ENCODE data around the gene CALN1.
"Not testable (repeated sequence)": the region's sequence is repeated elsewhere in the genome, so short reads cannot be mapped to it uniquely, and the experiment has no call there.

CALN1 gene

GRCh38 chr7:72230281-72230680 is 181.9 kb downstream of the CALN1 start:
- Mint-ChIP-seq H3K9me3 (peaks cover 3% of the 10 kb centered on the region), H3K4me3 (no peak overlapping the region), H3K36me3 (no peaks in the 10 kb centered on the region), H3K4me1 (no peaks in the 10 kb centered on the region), H3K27ac (no peak overlapping the region), H3K27me3 (no peaks in the 10 kb centered on the region)
- ATAC-seq = no peak

DNA sequence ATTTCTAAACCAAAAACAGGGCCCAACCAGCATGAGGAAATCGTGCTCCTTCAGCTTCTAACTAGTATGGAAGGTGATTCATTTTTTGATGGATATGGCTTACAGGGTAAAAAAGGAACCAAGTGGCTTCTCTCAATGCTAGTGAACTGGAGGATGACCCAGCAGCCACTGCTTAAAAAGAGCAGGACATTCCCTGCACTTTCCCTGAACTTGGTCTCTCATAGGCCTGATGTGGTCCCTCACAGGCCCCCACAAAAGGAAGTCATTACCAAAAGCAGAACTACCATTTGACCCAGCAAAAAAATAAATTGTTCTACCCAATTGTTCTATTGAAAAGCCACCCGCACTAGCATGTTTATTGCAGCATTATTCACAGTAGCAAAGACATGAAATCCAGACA is 188.8 kb downstream of the CALN1 start:
- no peaks in the 10 kb centered on the region for H3K36me3 Mint-ChIP-seq
- ATAC-seq = no peak
- H3K27me3 Mint-ChIP-seq = no peaks in the 10 kb centered on the region
- H3K4me3 Mint-ChIP-seq = no peak overlapping the region
- H3K4me1 Mint-ChIP-seq = no peaks in the 10 kb centered on the region
- H3K27ac Mint-ChIP-seq = no peak overlapping the region
- peaks cover 3% of the 10 kb centered on the region for H3K9me3 Mint-ChIP-seq

- H3K27me3 Mint-ChIP-seq = no peaks in the 10 kb centered on the region
- H3K9me3 Mint-ChIP-seq = peaks cover 3% of the 10 kb centered on the region
- H3K36me3 Mint-ChIP-seq = no peaks in the 10 kb centered on the region
- H3K4me3 Mint-ChIP-seq = no peak overlapping the region
- no peaks in the 10 kb centered on the region for H3K4me1 Mint-ChIP-seq
- no peak for ATAC-seq
- H3K27ac Mint-ChIP-seq = no peak overlapping the region
Observed at GRCh38 chr7:72222136-72222535, 190.0 kb downstream of the CALN1 start.

DNA sequence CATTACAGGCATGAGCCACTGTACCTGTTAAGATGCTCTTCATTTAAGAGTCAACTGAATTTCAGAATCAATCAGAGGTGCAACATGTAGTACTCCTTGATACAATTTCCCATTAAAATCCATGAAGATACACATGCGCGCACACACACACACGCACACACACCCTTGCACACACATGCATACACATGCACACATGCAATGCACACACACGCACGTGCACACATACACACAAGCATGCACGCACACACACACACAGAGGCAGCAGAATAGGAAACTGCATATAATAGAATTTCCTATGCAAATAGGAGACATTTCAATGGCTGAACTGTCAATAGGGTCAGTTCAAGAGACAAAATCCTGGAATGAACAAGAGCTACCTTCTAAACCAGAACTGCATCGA is 192.6 kb downstream of the CALN1 start:
- Mint-ChIP-seq H3K9me3 (peaks cover 3% of the 10 kb centered on the region), H3K36me3 (no peaks in the 10 kb centered on the region), H3K4me1 (no peaks in the 10 kb centered on the region), H3K4me3 (no peak overlapping the region), H3K27ac (no peak overlapping the region), H3K27me3 (no peaks in the 10 kb centered on the region)
- no peak for ATAC-seq

GRCh38 chr7:72217151-72217550 is 195.0 kb downstream of the CALN1 start:
- Mint-ChIP-seq H3K9me3 (peaks cover 3% of the 10 kb centered on the region), H3K36me3 (no peaks in the 10 kb centered on the region), H3K4me1 (no peaks in the 10 kb centered on the region), H3K27me3 (no peaks in the 10 kb centered on the region), H3K4me3 (no peak overlapping the region), H3K27ac (no peak overlapping the region)
- ATAC-seq = no peak

- H3K9me3 Mint-ChIP-seq = peaks cover 6% of the 10 kb centered on the region
- H3K36me3 Mint-ChIP-seq = no peaks in the 10 kb centered on the region
- no peaks in the 10 kb centered on the region for H3K27me3 Mint-ChIP-seq
- no peak overlapping the region for H3K4me3 Mint-ChIP-seq
- H3K27ac Mint-ChIP-seq = no peak overlapping the region
- no peaks in the 10 kb centered on the region for H3K4me1 Mint-ChIP-seq
- ATAC-seq = no peak
Observed at GRCh38 chr7:72213769-72214168, 198.4 kb downstream of the CALN1 start.

GRCh38 chr7:72213081-72213480 is 199.1 kb downstream of the CALN1 start:
- H3K9me3 Mint-ChIP-seq = peaks cover 7% of the 10 kb centered on the region
- H3K27me3 Mint-ChIP-seq = no peaks in the 10 kb centered on the region
- H3K4me1 Mint-ChIP-seq = no peaks in the 10 kb centered on the region
- ATAC-seq = no peak
- H3K27ac Mint-ChIP-seq = no peak overlapping the region
- no peak overlapping the region for H3K4me3 Mint-ChIP-seq
- H3K36me3 Mint-ChIP-seq = no peaks in the 10 kb centered on the region

DNA sequence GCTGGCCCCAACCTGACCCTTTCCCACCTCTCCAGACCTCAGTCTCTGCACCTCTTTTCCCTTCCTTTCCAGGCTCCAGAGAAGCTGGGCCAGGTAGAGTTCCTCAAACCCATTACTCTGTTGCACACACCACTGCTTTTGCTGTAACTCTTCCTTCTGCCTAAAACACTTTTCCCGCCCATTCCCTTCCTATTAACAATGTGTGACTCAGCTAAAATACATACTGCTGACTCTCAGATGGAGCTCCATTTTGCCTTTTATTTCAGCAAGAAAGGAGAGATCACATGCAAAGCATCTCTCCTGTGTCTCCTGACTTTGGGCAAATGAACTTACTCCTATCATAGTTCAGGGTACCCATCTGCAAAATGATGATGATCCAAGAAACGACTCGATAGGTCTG is 201.0 kb downstream of the CALN1 start:
- ATAC-seq = no peak
- Mint-ChIP-seq H3K9me3 (peaks cover 7% of the 10 kb centered on the region), H3K4me3 (no peak overlapping the region), H3K4me1 (no peaks in the 10 kb centered on the region), H3K27ac (no peak overlapping the region), H3K36me3 (no peaks in the 10 kb centered on the region), H3K27me3 (no peaks in the 10 kb centered on the region)

- H3K4me1 Mint-ChIP-seq, H3K27ac Mint-ChIP-seq, H3K27me3 Mint-ChIP-seq, H3K36me3 Mint-ChIP-seq, H3K4me3 Mint-ChIP-seq, ATAC-seq, H3K9me3 Mint-ChIP-seq: not testable (repeated sequence)
Observed at GRCh38 chr7:72209006-72209405, 203.1 kb downstream of the CALN1 start.

DNA sequence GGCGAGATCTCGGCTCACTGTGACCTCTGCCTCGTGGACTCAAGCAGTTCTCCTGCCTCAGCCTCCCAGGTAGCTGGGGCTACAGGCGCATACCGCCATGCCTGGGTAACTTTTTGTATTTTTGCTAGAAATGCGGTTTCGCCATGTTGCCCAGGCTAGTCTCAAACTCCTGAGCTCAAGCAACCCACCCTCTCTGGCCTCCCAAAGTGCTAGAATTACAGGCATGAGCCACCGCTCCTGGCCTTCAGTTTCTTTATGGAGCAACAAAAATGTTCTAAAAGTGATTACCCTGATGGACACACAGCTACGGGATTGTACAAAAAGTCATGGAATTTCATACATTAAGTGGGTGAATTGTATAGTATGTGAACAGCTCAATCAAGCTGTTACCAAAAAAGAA is 216.0 kb downstream of the CALN1 start:
- Mint-ChIP-seq H3K4me3 (no peak overlapping the region), H3K27me3 (no peaks in the 10 kb centered on the region), H3K27ac (no peak overlapping the region), H3K9me3 (peaks cover 3% of the 10 kb centered on the region), H3K4me1 (no peaks in the 10 kb centered on the region), H3K36me3 (no peaks in the 10 kb centered on the region)
- ATAC-seq = no peak

DNA sequence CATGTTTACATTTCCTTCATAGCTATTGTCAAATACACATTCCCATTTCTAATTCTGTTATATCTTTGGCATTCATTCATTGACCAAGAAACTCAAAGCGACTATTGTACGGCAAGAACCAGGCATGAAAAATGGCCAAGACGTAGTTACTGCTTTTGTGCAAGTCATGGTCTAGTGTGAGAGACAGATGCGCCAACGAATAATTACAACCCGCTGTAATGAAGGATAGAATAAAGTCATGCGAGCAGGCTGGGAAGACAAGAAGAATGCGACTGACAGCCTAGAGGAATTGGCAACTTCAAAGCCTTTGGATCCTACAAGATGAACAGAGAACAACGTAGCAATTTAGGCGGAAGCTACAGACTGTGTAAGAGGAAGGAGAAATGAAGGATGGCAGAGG is 221.2 kb downstream of the CALN1 start:
- peaks cover 3% of the 10 kb centered on the region for H3K9me3 Mint-ChIP-seq
- no peaks in the 10 kb centered on the region for H3K27me3 Mint-ChIP-seq
- no peaks in the 10 kb centered on the region for H3K36me3 Mint-ChIP-seq

GRCh38 chr7:72190146-72190545 is 222.0 kb downstream of the CALN1 start:
- H3K4me3 Mint-ChIP-seq = no peak overlapping the region
- H3K4me1 Mint-ChIP-seq = no peaks in the 10 kb centered on the region
- no peaks in the 10 kb centered on the region for H3K36me3 Mint-ChIP-seq
- no peaks in the 10 kb centered on the region for H3K27me3 Mint-ChIP-seq
- H3K9me3 Mint-ChIP-seq = peaks cover 3% of the 10 kb centered on the region
- no peak overlapping the region for H3K27ac Mint-ChIP-seq
- no peak for ATAC-seq

More for the DNA sequence above, 221.2 kb downstream of the CALN1 start:
- no peak for ATAC-seq
- H3K4me1 Mint-ChIP-seq = no peaks in the 10 kb centered on the region
- H3K27ac Mint-ChIP-seq = no peak overlapping the region
- no peak overlapping the region for H3K4me3 Mint-ChIP-seq

GRCh38 chr7:72187179-72187578 is 225.0 kb downstream of the CALN1 start:
- Mint-ChIP-seq H3K4me1 (no peaks in the 10 kb centered on the region), H3K9me3 (peaks cover 5% of the 10 kb centered on the region), H3K36me3 (no peaks in the 10 kb centered on the region), H3K27ac (no peak overlapping the region), H3K27me3 (no peaks in the 10 kb centered on the region), H3K4me3 (no peak overlapping the region)
- no peak for ATAC-seq

GRCh38 chr7:72183835-72184234 is 228.3 kb downstream of the CALN1 start:
- H3K4me1 Mint-ChIP-seq = no peaks in the 10 kb centered on the region
- H3K4me3 Mint-ChIP-seq = no peak overlapping the region
- H3K27me3 Mint-ChIP-seq = no peaks in the 10 kb centered on the region
- no peaks in the 10 kb centered on the region for H3K36me3 Mint-ChIP-seq
- no peak for ATAC-seq
- peaks cover 5% of the 10 kb centered on the region for H3K9me3 Mint-ChIP-seq
- H3K27ac Mint-ChIP-seq = no peak overlapping the region

GRCh38 chr7:72182036-72182435 is 230.1 kb downstream of the CALN1 start:
- no peak overlapping the region for H3K27ac Mint-ChIP-seq
- no peaks in the 10 kb centered on the region for H3K36me3 Mint-ChIP-seq
- H3K9me3 Mint-ChIP-seq = peaks cover 5% of the 10 kb centered on the region
- no peaks in the 10 kb centered on the region for H3K27me3 Mint-ChIP-seq
- H3K4me3 Mint-ChIP-seq = no peak overlapping the region
- no peaks in the 10 kb centered on the region for H3K4me1 Mint-ChIP-seq
- no peak for ATAC-seq

DNA sequence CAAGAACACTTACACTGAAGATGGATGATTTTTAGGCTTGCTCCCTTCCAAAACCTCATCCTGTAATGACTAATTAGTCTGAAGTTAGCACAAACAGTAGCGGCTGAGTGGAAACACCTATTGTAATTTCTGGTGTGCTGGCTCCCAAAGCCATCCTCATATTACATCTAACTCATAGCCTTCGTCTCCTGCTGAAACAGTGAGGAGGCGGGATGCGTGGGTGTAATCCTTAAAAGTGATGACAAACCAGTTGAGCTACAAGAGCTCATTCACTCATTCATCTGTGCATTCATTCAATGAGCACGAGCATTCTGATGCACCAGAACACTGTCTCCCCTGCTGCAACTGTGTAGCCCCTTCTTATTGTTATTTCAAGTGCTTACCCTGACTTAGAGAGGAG is 235.3 kb downstream of the CALN1 start:
- Mint-ChIP-seq H3K27ac (no peak overlapping the region), H3K4me3 (no peak overlapping the region)
- ATAC-seq = no peak

GRCh38 chr7:72170475-72170874 is 241.7 kb downstream of the CALN1 start:
- H3K27me3 Mint-ChIP-seq = no peaks in the 10 kb centered on the region
- H3K36me3 Mint-ChIP-seq = no peaks in the 10 kb centered on the region
- H3K4me3 Mint-ChIP-seq = no peak overlapping the region
- H3K27ac Mint-ChIP-seq = no peak overlapping the region
- H3K4me1 Mint-ChIP-seq = no peaks in the 10 kb centered on the region
- peaks cover 11% of the 10 kb centered on the region for H3K9me3 Mint-ChIP-seq
- no peak for ATAC-seq

More for the DNA sequence above, 235.3 kb downstream of the CALN1 start:
- Mint-ChIP-seq H3K27me3 (no peaks in the 10 kb centered on the region), H3K36me3 (no peaks in the 10 kb centered on the region), H3K9me3 (peaks cover 8% of the 10 kb centered on the region), H3K4me1 (no peaks in the 10 kb centered on the region)
